Measurements from ENCODE around the gene DNHD1. TPM values are rescaled to one million over a fixed set of nuclear protein-coding genes. Genes with fewer than 3 reads are reported as not detected.

DNHD1 gene
- total and polyA plus RNA-seq, 9 of the 15 experiments (the other 6 are each of a cell fraction or from before 2014, with no cell fraction given) = 0.82 to 9.7 (median 3.8) TPM

DNA sequence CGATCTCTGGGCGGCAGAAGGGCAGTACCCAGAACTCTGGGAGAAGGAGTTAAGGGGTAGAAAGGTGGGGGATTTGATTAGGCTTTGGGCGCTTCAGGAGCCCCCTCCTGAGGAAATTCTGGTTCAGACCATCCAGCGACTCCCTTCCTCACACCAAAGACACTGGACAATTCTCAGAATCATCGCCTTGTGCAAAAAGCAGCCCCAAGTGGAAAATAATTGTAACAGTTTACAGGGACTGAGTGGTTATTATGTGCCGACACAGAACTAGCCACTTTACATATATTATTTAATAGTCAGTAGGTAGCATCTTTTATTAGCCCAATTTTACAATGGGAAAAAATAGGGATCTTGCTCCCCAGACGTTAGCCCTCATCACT is 22.7 kb upstream of the DNHD1 start (continued):
- TF ChIP-seq, protein P1, sequence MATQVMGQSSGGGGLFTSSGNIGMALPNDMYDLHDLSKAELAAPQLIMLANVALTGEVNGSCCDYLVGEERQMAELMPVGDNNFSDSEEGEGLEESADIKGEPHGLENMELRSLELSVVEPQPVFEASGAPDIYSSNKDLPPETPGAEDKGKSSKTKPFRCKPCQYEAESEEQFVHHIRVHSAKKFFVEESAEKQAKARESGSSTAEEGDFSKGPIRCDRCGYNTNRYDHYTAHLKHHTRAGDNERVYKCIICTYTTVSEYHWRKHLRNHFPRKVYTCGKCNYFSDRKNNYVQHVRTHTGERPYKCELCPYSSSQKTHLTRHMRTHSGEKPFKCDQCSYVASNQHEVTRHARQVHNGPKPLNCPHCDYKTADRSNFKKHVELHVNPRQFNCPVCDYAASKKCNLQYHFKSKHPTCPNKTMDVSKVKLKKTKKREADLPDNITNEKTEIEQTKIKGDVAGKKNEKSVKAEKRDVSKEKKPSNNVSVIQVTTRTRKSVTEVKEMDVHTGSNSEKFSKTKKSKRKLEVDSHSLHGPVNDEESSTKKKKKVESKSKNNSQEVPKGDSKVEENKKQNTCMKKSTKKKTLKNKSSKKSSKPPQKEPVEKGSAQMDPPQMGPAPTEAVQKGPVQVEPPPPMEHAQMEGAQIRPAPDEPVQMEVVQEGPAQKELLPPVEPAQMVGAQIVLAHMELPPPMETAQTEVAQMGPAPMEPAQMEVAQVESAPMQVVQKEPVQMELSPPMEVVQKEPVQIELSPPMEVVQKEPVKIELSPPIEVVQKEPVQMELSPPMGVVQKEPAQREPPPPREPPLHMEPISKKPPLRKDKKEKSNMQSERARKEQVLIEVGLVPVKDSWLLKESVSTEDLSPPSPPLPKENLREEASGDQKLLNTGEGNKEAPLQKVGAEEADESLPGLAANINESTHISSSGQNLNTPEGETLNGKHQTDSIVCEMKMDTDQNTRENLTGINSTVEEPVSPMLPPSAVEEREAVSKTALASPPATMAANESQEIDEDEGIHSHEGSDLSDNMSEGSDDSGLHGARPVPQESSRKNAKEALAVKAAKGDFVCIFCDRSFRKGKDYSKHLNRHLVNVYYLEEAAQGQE (IDR thresholded peaks at IDR 0.05; ENCODE audit: borderline replicate concordance) = no peak
- TF ChIP-seq, protein P1 (CRISPR knock-in tag; IDR thresholded peaks at IDR 0.05; ENCODE audit: low read depth) = 0 out of 2 replicates have a peak, but pooled peaks have one; percentile 24
- TF ChIP-seq, protein P2, sequence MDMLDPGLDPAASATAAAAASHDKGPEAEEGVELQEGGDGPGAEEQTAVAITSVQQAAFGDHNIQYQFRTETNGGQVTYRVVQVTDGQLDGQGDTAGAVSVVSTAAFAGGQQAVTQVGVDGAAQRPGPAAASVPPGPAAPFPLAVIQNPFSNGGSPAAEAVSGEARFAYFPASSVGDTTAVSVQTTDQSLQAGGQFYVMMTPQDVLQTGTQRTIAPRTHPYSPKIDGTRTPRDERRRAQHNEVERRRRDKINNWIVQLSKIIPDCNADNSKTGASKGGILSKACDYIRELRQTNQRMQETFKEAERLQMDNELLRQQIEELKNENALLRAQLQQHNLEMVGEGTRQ (CRISPR knock-in tag; IDR thresholded peaks at IDR 0.05) = no peak
- TF ChIP-seq, protein P3, sequence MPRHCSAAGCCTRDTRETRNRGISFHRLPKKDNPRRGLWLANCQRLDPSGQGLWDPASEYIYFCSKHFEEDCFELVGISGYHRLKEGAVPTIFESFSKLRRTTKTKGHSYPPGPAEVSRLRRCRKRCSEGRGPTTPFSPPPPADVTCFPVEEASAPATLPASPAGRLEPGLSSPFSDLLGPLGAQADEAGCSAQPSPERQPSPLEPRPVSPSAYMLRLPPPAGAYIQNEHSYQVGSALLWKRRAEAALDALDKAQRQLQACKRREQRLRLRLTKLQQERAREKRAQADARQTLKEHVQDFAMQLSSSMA (CRISPR knock-in tag; IDR thresholded peaks at IDR 0.05) = 0 out of 2 replicates have a peak, but pooled peaks have one; percentile 50
- no peak for TF ChIP-seq ZC3H8 (IDR thresholded peaks at IDR 0.05)
- peak; percentile 62; the same call in 1 of the 2 replicates for TF ChIP-seq LCOR (CRISPR knock-in tag; IDR thresholded peaks at IDR 0.05)
- 0 out of 2 replicates have a peak, but pooled peaks have one; percentile 9 for TF ChIP-seq SMAD4 (CRISPR knock-in tag; conservative IDR thresholded peaks at IDR 0.05)
- TF ChIP-seq SMAD2 (IDR thresholded peaks at IDR 0.05; ENCODE audit: low read depth, low read length) = no peak
